SK-N-SH treated with all-trans-retinoic acid at 6 μM for 48 hours (cell line): ENCODE results near the gene FER1L5.

Experiments used
- ATAC-seq: fragments of 200-7000 bp; cut with Tn5 transposase; 3 replicates; pipeline ENCODE4 v1.9.1; 2020; ENCODE audit warnings: mild to moderate bottlenecking, moderate library complexity
- ARNTL ChIP-seq: fragments of 450-650 bp; formaldehyde crosslinking; IDR thresholded peaks from 2 replicates; pipeline ENCODE4 v1.5.0; 2020; ENCODE audit warnings: low read depth, mild to moderate bottlenecking, moderate library complexity, borderline replicate concordance
- BACH2 ChIP-seq: fragments of 250-450 bp; sonication (Bioruptor Pico); IDR thresholded peaks from 2 replicates; pipeline ENCODE4 v1.9.0; 2021; ENCODE audit warnings: mild to moderate bottlenecking, borderline replicate concordance
- CSDC2 ChIP-seq: fragments of 250-450 bp; sonication (Bioruptor Pico); IDR thresholded peaks from 2 replicates; pipeline ENCODE4 v1.5.0; 2020; ENCODE audit warnings: mild to moderate bottlenecking, moderate library complexity
- ESRRG ChIP-seq: fragments of 250-450 bp; sonication (Bioruptor Pico); IDR thresholded peaks from 2 replicates; pipeline ENCODE4 v1.6.1; 2021; ENCODE audit warnings: mild to moderate bottlenecking
- GLIS3 ChIP-seq: fragments of 250-450 bp; sonication (Bioruptor Pico); IDR thresholded peaks from 2 replicates; pipeline ENCODE4 v1.5.0; 2020; ENCODE audit warnings: mild to moderate bottlenecking, moderate library complexity
- ISL1 ChIP-seq: fragments of 250-450 bp; sonication (Bioruptor Pico); IDR thresholded peaks from 2 replicates; pipeline ENCODE4 v2.1.2; 2022; ENCODE audit warnings: mild to moderate bottlenecking, moderate library complexity
- OSR1 ChIP-seq: fragments of 250-450 bp; sonication (Bioruptor Pico); IDR thresholded peaks from 2 replicates; pipeline ENCODE4 v1.8.0; 2022; ENCODE audit warnings: moderate library complexity, mild to moderate bottlenecking, inconsistent platforms
- PPARA ChIP-seq: fragments of 250-450 bp; sonication (Bioruptor Pico); IDR thresholded peaks from 2 replicates; pipeline ENCODE4 v1.5.0; 2020; ENCODE audit warnings: mild to moderate bottlenecking, borderline replicate concordance
- RARB ChIP-seq: fragments of 250-450 bp; sonication (Bioruptor Pico); IDR thresholded peaks from 2 replicates; pipeline ENCODE4 v1.8.0; 2021; ENCODE audit warnings: mild to moderate bottlenecking, moderate library complexity
- SNAI2 ChIP-seq: fragments of 250-450 bp; sonication (Bioruptor Pico); IDR thresholded peaks from 2 replicates; pipeline ENCODE4 v1.5.0; 2020; ENCODE audit warnings: mild to moderate bottlenecking, moderate library complexity
- TCF4 ChIP-seq: fragments of 250-450 bp; sonication (Bioruptor Pico); IDR thresholded peaks from 2 replicates; pipeline ENCODE4 v1.8.0; 2021; ENCODE audit warnings: mild to moderate bottlenecking, moderate library complexity, borderline replicate concordance
- TOX ChIP-seq: fragments of 250-450 bp; sonication (Bioruptor Pico); IDR thresholded peaks from 2 replicates; pipeline ENCODE4 v1.8.0; 2021; ENCODE audit warnings: mild to moderate bottlenecking, moderate library complexity, borderline replicate concordance
- ZC3H10 ChIP-seq: fragments of 250-450 bp; sonication (Bioruptor Pico); IDR thresholded peaks from 2 replicates; pipeline ENCODE4 v1.5.1; 2021; ENCODE audit warnings: mild to moderate bottlenecking, moderate library complexity
- ZFP3 ChIP-seq: fragments of 250-450 bp; sonication (Bioruptor Pico); IDR thresholded peaks from 2 replicates; pipeline ENCODE4 v1.5.0; 2020; ENCODE audit warnings: mild to moderate bottlenecking, moderate library complexity
- ZFP30 ChIP-seq: fragments of 450-650 bp; formaldehyde crosslinking; IDR thresholded peaks from 2 replicates; pipeline ENCODE4 v1.5.0; 2022; ENCODE audit warnings: mild to moderate bottlenecking, moderate library complexity
- ZNF70 ChIP-seq: fragments of 450-650 bp; formaldehyde crosslinking; IDR thresholded peaks from 2 replicates; pipeline ENCODE4 v1.5.0; 2020; ENCODE audit warnings: mild to moderate bottlenecking, moderate library complexity
- ZNF8 ChIP-seq: fragments of 450-650 bp; formaldehyde crosslinking; IDR thresholded peaks from 2 replicates; pipeline ENCODE4 v1.5.0; 2020; ENCODE audit warnings: mild to moderate bottlenecking, moderate library complexity
- TF ChIP-seq, protein P1 (sequence below): fragments of 250-450 bp; sonication (Bioruptor Pico); IDR thresholded peaks from 2 replicates; pipeline ENCODE4 v1.5.1; 2021; ENCODE audit warnings: mild to moderate bottlenecking, moderate library complexity
- TF ChIP-seq, protein P2 (sequence below): fragments of 250-450 bp; sonication (Bioruptor Pico); IDR thresholded peaks from 2 replicates; pipeline ENCODE4 v1.8.0; 2020; ENCODE audit warnings: mild to moderate bottlenecking, moderate library complexity, borderline replicate concordance

The FER1L5 gene

DNA sequence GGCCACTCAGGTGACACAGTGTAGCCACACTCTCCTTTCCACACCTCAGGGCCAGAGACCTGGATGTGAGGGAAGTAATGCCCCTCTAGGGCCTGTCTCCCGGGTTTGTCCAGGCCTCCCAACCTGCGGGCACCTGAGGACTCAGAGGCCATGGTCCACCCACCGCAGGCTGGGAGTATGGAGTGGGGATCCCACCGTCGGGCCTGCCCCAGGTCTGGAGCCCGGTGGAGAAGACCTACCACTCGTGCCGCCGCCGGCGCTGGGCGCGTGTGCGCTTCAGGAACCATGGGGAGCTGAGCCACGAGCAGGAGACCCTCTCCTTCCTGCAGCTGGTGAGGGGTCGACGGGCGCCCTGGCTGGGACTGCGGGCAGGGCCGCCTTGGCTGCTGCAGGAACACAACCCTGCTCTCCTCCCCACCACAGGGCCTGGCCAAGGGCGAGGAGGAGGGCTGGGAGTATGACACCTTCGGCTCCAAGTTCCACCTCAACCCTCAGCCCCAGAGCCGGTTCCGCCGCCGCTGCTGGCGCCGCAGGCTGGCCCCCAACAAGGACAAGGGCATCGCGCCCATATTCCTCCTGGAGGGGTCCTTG lies 48.6 kb downstream of the FER1L5 start:
- TF ChIP-seq TCF4 (CRISPR knock-in tag) = no peak
- no peak for TF ChIP-seq BACH2 (CRISPR knock-in tag)
- no peak for TF ChIP-seq ZFP3 (CRISPR knock-in tag)
- no peak for TF ChIP-seq RARB (CRISPR knock-in tag)
- TF ChIP-seq, protein P1, sequence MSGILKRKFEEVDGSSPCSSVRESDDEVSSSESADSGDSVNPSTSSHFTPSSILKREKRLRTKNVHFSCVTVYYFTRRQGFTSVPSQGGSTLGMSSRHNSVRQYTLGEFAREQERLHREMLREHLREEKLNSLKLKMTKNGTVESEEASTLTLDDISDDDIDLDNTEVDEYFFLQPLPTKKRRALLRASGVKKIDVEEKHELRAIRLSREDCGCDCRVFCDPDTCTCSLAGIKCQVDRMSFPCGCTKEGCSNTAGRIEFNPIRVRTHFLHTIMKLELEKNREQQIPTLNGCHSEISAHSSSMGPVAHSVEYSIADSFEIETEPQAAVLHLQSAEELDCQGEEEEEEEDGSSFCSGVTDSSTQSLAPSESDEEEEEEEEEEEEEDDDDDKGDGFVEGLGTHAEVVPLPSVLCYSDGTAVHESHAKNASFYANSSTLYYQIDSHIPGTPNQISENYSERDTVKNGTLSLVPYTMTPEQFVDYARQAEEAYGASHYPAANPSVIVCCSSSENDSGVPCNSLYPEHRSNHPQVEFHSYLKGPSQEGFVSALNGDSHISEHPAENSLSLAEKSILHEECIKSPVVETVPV = no peak
- ATAC-seq = no peak

DNA sequence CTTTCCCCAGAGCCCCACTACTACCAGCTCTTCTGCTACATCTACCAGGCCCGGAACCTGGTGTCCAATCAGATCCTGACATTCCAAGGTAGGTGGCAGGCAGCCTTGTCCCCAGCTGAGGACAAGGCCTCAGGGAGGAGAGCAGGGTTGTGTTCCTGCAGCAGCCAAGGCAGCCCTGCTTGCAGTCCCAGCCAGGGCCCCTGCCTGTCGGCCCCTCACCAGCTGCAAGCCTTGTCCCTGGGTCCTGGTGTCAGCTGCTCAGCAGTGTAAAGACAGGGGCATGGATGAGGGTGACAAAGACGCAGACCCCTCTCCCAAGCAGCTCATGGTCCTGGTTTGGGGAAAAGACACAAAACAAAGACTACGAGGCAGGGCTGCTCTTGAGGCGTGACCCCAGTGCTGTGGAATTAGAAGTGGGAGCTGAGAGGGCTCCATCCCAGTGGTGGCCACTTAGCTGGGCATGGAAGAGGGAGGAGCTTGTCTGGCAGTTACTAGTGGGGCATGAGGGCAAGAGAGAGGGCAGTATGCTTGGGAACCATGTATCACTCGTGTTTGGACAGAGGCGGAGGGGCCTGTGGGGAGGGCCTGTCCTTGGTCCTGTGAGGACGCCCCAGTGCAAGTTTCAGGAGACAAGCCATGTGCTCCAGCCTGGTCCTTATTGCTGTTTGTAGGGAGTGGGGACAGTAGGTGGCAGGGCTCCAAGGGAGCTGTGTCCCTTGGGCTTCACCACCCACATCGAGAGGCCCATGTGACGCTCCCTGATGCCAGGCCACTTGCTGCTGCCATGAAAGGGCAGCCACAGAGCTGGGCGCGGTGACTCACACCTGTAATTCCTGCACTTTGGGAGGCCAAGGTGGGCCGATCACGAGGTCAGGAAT lies 49.8 kb downstream of the FER1L5 start:
- ATAC-seq = no peak
- TF ChIP-seq ISL1 (CRISPR knock-in tag) = no peak

DNA sequence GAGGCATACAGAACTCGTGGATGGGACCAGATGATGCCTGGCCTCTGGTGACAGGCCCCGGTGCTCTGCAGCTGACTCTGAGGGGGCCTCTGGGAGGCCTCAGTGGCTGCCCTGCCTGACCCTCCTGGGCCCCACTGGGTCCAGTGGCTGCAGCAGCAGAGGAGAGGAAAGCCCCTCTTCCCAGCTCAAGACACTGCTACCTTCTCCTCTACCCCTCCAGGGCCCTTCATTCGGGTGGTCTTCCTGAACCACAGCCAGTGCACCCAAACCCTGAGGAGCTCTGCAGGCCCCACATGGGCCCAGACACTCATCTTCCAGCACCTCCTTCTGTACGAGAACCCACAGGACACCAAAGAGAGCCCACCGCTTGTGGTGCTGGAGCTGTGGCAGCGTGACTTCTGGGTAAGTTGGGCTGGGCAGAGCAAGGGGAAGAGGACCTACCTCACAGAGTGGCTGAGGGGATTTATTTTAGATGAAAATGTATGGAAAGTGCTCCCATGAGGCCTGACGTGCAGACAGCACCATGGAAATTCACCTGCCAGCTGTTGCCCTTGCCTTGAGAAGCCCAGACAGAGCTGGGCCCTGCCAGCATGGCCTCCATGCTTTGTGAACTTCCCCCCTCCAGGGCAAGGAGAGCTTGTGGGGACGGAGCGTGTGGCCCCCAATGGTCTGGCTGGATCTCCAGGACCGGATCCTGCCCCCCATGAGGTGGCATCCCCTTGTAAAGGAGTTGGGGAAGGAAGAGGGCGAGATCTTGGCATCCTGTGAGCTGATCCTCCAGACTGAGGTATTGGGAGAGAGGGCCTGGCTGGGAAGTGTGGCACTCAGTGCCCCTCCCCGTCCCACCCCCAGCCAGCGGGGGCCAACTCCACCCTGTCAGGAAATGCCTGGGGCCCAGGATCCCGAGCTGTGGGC lies 51.0 kb downstream of the FER1L5 start:
- TF ChIP-seq SNAI2 (CRISPR knock-in tag) (no peak), OSR1 (CRISPR knock-in tag) (no peak), GLIS3 (CRISPR knock-in tag) (no peak), ZC3H10 (no peak), ZNF70 (CRISPR knock-in tag) (no peak), TOX (CRISPR knock-in tag) (no peak), ESRRG (no peak), ARNTL (CRISPR knock-in tag) (no peak), PPARA (CRISPR knock-in tag) (no peak)
- no peak for ATAC-seq

DNA sequence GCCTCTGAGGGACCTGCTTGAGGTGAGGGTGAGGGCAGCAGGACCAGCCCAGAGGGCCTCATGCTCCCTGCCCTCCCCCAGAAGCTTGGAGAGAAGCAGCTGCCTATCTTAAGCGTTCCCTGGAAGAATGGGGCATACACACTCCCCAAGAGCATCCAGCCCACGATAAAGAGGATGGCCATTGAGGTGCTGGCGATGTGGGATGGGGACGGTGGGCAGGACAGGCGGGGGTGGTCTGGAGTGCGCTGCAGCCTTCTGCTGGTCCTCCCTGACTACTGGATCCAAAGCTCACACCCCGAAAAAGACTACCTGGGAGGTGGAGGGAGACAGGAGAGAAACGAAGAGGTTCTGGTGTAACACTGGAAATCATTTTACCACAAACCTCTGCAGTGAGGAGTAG lies 51.7 kb downstream of the FER1L5 start:
- TF ChIP-seq ZFP30 (CRISPR knock-in tag) (no peak), PPARA (CRISPR knock-in tag) (no peak), ZNF70 (CRISPR knock-in tag) (no peak), ISL1 (CRISPR knock-in tag) (no peak), ARNTL (CRISPR knock-in tag) (no peak)
- ATAC-seq = no peak

DNA sequence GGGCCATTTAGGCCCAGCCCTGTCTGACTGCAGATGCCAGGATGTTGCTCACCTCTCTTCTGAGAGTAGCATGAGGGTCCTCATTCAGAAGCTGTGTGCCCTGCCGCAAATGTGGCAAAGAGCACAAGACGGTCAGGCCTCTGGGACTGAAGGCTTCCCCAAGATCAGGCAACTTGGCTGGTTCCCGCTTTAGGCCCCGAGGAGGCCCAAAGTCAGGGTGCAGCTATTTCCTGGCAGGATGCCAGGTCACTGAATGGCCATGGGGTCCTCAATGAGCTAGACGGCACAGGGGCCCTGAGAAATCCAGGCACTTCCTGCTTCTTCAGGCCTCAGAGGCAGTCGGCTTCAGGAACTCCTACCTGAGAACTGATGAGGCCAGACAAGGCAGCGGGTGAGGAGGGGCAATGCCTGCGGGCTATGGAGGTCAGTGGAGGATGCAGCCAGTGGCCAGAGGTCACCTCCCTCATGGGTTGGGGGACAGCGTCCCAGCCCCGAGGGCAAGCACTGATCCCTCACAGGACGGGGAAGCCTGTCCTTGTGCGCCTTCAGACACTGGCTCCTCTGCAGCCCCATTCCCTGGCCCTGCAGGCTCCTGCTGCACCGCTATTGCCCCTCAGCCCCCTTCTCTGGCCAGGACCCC lies 52.4 kb downstream of the FER1L5 start:
- ATAC-seq = no peak
- TF ChIP-seq ZNF8 (CRISPR knock-in tag) = no peak
- no peak for TF ChIP-seq SNAI2 (CRISPR knock-in tag)
- TF ChIP-seq ZC3H10 = no peak
- no peak for TF ChIP-seq RARB (CRISPR knock-in tag)
- TF ChIP-seq, protein P2, sequence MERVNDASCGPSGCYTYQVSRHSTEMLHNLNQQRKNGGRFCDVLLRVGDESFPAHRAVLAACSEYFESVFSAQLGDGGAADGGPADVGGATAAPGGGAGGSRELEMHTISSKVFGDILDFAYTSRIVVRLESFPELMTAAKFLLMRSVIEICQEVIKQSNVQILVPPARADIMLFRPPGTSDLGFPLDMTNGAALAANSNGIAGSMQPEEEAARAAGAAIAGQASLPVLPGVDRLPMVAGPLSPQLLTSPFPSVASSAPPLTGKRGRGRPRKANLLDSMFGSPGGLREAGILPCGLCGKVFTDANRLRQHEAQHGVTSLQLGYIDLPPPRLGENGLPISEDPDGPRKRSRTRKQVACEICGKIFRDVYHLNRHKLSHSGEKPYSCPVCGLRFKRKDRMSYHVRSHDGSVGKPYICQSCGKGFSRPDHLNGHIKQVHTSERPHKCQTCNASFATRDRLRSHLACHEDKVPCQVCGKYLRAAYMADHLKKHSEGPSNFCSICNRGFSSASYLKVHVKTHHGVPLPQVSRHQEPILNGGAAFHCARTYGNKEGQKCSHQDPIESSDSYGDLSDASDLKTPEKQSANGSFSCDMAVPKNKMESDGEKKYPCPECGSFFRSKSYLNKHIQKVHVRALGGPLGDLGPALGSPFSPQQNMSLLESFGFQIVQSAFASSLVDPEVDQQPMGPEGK (CRISPR knock-in tag) = no peak
- no peak for TF ChIP-seq GLIS3 (CRISPR knock-in tag)
- TF ChIP-seq ESRRG = no peak
- no peak for TF ChIP-seq ARNTL (CRISPR knock-in tag)
- TF ChIP-seq ZNF70 (CRISPR knock-in tag) = no peak
- TF ChIP-seq PPARA (CRISPR knock-in tag) = no peak
- no peak for TF ChIP-seq ZFP3 (CRISPR knock-in tag)
- no peak for TF ChIP-seq BACH2 (CRISPR knock-in tag)

DNA sequence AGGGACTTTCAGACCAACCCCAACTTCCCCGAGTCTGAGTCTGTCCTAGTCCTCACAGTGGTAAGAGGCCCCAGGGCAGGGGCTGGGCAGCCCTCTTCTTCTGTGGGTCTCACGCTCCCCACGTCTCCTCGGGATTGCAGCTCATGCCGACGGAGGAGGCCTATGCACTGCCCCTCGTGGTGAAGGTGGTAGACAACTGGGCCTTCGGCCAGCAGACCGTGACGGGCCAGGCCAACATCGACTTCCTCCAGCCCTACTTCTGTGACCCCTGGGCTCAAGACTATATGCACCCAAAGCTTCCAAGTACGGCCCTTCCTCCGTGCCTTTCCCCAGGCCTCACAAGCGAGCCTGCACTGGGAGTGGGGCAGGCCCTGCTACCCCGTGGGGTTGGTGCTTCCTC lies 53.0 kb downstream of the FER1L5 start:
- TF ChIP-seq, protein P1 = no peak
- TF ChIP-seq CSDC2 (CRISPR knock-in tag) (no peak), RARB (CRISPR knock-in tag) (no peak), BACH2 (CRISPR knock-in tag) (no peak)
- TF ChIP-seq, all 23 proteins: peak for 0
- ATAC-seq = no peak
